HepG2 (cell line): ENCODE data around the gene SIVA1. TPM values are rescaled to one million over a fixed set of nuclear protein-coding genes. Genes with fewer than 3 reads are reported as not detected.

Experiments used
- ATF7-NPFF ChIP-seq: sonication (generic); formaldehyde crosslinking; IDR thresholded peaks from 2 replicates; pipeline ENCODE4 v1.8.1; 2023; ENCODE audit warnings: mild to moderate bottlenecking, low read depth, missing genetic modification reagents, moderate library complexity
- DR1 ChIP-seq: sonication (generic); formaldehyde crosslinking; IDR thresholded peaks from 2 replicates; pipeline ENCODE4 v1.8.0; 2021; ENCODE audit warnings: mild to moderate bottlenecking, missing genetic modification reagents, inconsistent platforms
- FOXK1 ChIP-seq: sonication (generic); formaldehyde crosslinking; IDR thresholded peaks from 2 replicates; pipeline ENCODE4 v1.4.0; 2020; ENCODE audit warnings: low read depth, missing genetic modification reagents, borderline replicate concordance
- MLLT10 ChIP-seq: sonication (generic); formaldehyde crosslinking; IDR thresholded peaks from 2 replicates; pipeline ENCODE4 v1.4.0; 2020; ENCODE audit warnings: missing genetic modification reagents
- PHB2 ChIP-seq: fragments of 450-650 bp; IDR thresholded peaks from 2 replicates; pipeline ENCODE4 v1.6.1; 2018; ENCODE audit not compliant: partially characterized antibody
- SAFB2 ChIP-seq: sonication (generic); formaldehyde crosslinking; IDR thresholded peaks from 2 replicates; pipeline ENCODE4 v1.5.1; 2020; ENCODE audit warnings: missing genetic modification reagents, low read depth, mild to moderate bottlenecking, borderline replicate concordance
- SNAPC2 ChIP-seq: sonication (generic); formaldehyde crosslinking; IDR thresholded peaks from 2 replicates; pipeline ENCODE4 v1.8.1; 2022; ENCODE audit warnings: mild to moderate bottlenecking, missing genetic modification reagents
- ZNF292 ChIP-seq: sonication (generic); formaldehyde crosslinking; IDR thresholded peaks from 2 replicates; pipeline ENCODE4 v1.8.1; 2022; ENCODE audit warnings: mild to moderate bottlenecking, low read depth, missing genetic modification reagents, borderline replicate concordance
- ZNF317 ChIP-seq: sonication (generic); formaldehyde crosslinking; IDR thresholded peaks from 2 replicates; pipeline ENCODE4 v1.5.0; 2020; ENCODE audit warnings: mild to moderate bottlenecking, missing genetic modification reagents
- ZNF367 ChIP-seq: sonication (generic); formaldehyde crosslinking; IDR thresholded peaks from 2 replicates; pipeline ENCODE4 v1.4.0; 2020; ENCODE audit warnings: missing genetic modification reagents, borderline replicate concordance
- ZNF747 ChIP-seq: sonication (generic); formaldehyde crosslinking; IDR thresholded peaks from 2 replicates; pipeline ENCODE4 v1.8.1; 2023; ENCODE audit warnings: missing genetic modification reagents, mild to moderate bottlenecking, borderline replicate concordance
- ZNF75D ChIP-seq: sonication (generic); formaldehyde crosslinking; IDR thresholded peaks from 2 replicates; pipeline ENCODE4 v1.8.1; 2023; ENCODE audit warnings: missing genetic modification reagents, mild to moderate bottlenecking, borderline replicate concordance
- ZSCAN12 ChIP-seq: sonication (generic); formaldehyde crosslinking; IDR thresholded peaks from 2 replicates; pipeline ENCODE4 v1.9.0; 2021; ENCODE audit warnings: mild to moderate bottlenecking, missing genetic modification reagents
- polyA plus RNA-seq, 8 experiments: library from polyadenylated mRNA; depleted of rRNA in 3 of 8; stranded (reverse) in 7 of 8; unstranded in 1 of 8; fragments of >200 nt; fragmentation: Illumina TruSeq in 4 of 8; extraction: Trizol in 4 of 8; gene quantifications; 2 replicates each; pipeline versions ENCODE4 v1.2.1 to v1.2.3, GENCODE V29; 2011 to 2016; ENCODE audit warnings: low read depth in 4 of 8, missing spikeins in 1 of 8, mixed read lengths in 1 of 8; ENCODE audit not compliant: insufficient read depth in 1 of 8
- total RNA-seq, 5 experiments: library from RNA; depleted of rRNA; stranded (reverse); fragments of >200 nt; fragmentation: Illumina TruSeq; extraction: Trizol; gene quantifications; 2 replicates each; pipeline ENCODE4 v1.2.3, GENCODE V29; 2016; ENCODE audit warnings: low read depth in 1 of 5
- TF ChIP-seq, protein P1 (sequence below): sonication (generic); formaldehyde crosslinking; IDR thresholded peaks from 2 replicates; pipeline ENCODE4 v1.4.0; 2020; ENCODE audit warnings: missing genetic modification reagents, borderline replicate concordance
- TF ChIP-seq, protein P2 (sequence below): sonication (generic); formaldehyde crosslinking; IDR thresholded peaks from 2 replicates; pipeline ENCODE4 v1.5.1; 2020; ENCODE audit warnings: missing genetic modification reagents, mild to moderate bottlenecking, borderline replicate concordance
- TF ChIP-seq, protein P3 (sequence below): fragments of 450-650 bp; IDR thresholded peaks from 2 replicates; pipeline ENCODE4 v1.6.1; 2017; ENCODE audit warnings: mild to moderate bottlenecking
- TF ChIP-seq, protein P4 (sequence below): sonication (generic); formaldehyde crosslinking; IDR thresholded peaks from 2 replicates; pipeline ENCODE4 v1.4.0; 2020; ENCODE audit warnings: missing genetic modification reagents, borderline replicate concordance

SIVA1 gene
- total and polyA plus RNA-seq, 2 of the 13 experiments (the other 11 are each of a cell fraction or from before 2014, with no cell fraction given), result 123 to 186 TPM

DNA sequence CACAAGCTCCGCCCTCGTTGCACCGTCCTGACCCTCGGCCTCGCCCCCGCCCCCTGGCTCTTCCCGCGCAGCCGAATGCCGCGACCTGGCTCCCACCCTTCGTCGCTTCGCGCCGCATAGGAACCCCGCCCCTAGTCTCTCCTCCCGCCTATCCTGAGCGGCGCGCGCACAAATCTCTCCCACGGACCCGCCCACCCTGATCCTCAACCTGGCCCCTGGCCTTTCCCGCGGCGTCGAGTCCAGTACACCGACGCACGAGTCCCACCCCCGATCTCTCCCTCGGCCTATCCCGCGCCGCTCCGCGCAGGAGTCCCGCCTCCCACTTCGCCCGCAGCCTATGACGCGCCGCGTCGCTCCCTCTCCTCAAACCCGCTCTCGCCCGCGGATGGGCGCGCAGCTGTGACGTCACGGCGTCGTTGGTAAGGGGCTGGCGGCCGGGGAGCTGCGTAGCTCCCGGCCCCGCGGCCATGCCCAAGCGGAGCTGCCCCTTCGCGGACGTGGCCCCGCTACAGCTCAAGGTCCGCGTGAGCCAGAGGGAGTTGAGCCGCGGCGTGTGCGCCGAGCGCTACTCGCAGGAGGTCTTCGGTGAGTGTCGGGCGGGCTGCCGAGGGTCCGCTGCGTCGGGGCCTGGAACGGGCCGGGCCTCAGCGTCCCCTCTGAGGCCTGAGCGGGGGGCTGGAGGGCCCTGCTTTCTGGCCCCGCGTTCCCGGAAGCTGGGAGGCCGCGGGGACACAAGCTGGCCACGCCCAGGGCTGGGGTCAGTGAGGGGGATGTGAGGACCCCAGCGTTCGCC lies at the start of gene SIVA1 (continued):
- TF ChIP-seq, protein P1, sequence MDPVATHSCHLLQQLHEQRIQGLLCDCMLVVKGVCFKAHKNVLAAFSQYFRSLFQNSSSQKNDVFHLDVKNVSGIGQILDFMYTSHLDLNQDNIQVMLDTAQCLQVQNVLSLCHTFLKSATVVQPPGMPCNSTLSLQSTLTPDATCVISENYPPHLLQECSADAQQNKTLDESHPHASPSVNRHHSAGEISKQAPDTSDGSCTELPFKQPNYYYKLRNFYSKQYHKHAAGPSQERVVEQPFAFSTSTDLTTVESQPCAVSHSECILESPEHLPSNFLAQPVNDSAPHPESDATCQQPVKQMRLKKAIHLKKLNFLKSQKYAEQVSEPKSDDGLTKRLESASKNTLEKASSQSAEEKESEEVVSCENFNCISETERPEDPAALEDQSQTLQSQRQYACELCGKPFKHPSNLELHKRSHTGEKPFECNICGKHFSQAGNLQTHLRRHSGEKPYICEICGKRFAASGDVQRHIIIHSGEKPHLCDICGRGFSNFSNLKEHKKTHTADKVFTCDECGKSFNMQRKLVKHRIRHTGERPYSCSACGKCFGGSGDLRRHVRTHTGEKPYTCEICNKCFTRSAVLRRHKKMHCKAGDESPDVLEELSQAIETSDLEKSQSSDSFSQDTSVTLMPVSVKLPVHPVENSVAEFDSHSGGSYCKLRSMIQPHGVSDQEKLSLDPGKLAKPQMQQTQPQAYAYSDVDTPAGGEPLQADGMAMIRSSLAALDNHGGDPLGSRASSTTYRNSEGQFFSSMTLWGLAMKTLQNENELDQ (CRISPR knock-in tag), result no peak
- TF ChIP-seq, protein P2, sequence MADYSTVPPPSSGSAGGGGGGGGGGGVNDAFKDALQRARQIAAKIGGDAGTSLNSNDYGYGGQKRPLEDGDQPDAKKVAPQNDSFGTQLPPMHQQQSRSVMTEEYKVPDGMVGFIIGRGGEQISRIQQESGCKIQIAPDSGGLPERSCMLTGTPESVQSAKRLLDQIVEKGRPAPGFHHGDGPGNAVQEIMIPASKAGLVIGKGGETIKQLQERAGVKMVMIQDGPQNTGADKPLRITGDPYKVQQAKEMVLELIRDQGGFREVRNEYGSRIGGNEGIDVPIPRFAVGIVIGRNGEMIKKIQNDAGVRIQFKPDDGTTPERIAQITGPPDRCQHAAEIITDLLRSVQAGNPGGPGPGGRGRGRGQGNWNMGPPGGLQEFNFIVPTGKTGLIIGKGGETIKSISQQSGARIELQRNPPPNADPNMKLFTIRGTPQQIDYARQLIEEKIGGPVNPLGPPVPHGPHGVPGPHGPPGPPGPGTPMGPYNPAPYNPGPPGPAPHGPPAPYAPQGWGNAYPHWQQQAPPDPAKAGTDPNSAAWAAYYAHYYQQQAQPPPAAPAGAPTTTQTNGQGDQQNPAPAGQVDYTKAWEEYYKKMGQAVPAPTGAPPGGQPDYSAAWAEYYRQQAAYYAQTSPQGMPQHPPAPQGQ, result no peak
- TF ChIP-seq ZNF75D (CRISPR knock-in tag) (no peak), ZNF747 (CRISPR knock-in tag) (0 out of 2 replicates have a peak, but pooled peaks have one; percentile 46), ZNF317 (CRISPR knock-in tag) (peak; percentile 22; the same call in 1 of the 2 replicates), MLLT10 (CRISPR knock-in tag) (no peak), SNAPC2 (CRISPR knock-in tag) (no peak), PHB2 (no peak), FOXK1 (CRISPR knock-in tag) (no peak), ZNF292 (CRISPR knock-in tag) (no peak), ZSCAN12 (CRISPR knock-in tag) (no peak; the same call in 1 of the 2 replicates), SAFB2 (CRISPR knock-in tag) (peak; percentile 62), ZNF367 (CRISPR knock-in tag) (no peak; the same call in 1 of the 2 replicates), ATF7-NPFF (CRISPR knock-in tag) (peak; percentile 85), DR1 (CRISPR knock-in tag) (peak; percentile 64; the same call in 1 of the 2 replicates)
- TF ChIP-seq, protein P3, sequence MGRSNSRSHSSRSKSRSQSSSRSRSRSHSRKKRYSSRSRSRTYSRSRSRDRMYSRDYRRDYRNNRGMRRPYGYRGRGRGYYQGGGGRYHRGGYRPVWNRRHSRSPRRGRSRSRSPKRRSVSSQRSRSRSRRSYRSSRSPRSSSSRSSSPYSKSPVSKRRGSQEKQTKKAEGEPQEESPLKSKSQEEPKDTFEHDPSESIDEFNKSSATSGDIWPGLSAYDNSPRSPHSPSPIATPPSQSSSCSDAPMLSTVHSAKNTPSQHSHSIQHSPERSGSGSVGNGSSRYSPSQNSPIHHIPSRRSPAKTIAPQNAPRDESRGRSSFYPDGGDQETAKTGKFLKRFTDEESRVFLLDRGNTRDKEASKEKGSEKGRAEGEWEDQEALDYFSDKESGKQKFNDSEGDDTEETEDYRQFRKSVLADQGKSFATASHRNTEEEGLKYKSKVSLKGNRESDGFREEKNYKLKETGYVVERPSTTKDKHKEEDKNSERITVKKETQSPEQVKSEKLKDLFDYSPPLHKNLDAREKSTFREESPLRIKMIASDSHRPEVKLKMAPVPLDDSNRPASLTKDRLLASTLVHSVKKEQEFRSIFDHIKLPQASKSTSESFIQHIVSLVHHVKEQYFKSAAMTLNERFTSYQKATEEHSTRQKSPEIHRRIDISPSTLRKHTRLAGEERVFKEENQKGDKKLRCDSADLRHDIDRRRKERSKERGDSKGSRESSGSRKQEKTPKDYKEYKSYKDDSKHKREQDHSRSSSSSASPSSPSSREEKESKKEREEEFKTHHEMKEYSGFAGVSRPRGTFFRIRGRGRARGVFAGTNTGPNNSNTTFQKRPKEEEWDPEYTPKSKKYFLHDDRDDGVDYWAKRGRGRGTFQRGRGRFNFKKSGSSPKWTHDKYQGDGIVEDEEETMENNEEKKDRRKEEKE, result no peak
- TF ChIP-seq, protein P4, sequence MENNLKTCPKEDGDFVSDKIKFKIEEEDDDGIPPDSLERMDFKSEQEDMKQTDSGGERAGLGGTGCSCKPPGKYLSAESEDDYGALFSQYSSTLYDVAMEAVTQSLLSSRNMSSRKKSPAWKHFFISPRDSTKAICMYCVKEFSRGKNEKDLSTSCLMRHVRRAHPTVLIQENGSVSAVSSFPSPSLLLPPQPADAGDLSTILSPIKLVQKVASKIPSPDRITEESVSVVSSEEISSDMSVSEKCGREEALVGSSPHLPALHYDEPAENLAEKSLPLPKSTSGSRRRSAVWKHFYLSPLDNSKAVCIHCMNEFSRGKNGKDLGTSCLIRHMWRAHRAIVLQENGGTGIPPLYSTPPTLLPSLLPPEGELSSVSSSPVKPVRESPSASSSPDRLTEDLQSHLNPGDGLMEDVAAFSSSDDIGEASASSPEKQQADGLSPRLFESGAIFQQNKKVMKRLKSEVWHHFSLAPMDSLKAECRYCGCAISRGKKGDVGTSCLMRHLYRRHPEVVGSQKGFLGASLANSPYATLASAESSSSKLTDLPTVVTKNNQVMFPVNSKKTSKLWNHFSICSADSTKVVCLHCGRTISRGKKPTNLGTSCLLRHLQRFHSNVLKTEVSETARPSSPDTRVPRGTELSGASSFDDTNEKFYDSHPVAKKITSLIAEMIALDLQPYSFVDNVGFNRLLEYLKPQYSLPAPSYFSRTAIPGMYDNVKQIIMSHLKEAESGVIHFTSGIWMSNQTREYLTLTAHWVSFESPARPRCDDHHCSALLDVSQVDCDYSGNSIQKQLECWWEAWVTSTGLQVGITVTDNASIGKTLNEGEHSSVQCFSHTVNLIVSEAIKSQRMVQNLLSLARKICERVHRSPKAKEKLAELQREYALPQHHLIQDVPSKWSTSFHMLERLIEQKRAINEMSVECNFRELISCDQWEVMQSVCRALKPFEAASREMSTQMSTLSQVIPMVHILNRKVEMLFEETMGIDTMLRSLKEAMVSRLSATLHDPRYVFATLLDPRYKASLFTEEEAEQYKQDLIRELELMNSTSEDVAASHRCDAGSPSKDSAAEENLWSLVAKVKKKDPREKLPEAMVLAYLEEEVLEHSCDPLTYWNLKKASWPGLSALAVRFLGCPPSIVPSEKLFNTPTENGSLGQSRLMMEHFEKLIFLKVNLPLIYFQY (CRISPR knock-in tag), result no peak; the same call in 1 of the 2 replicates
